ENCODE results near the gene PROSER3. TPM values are rescaled to one million over a fixed set of nuclear protein-coding genes. Genes with fewer than 3 reads are reported as not detected.

PROSER3 gene
- total RNA-seq, 1 donor from 2014 or later, result 41.7 TPM

GRCh38 chr19:35780717-35781116 lies 22.7 kb downstream of the PROSER3 start:
- Mint-ChIP-seq H3K27me3 (ENCODE audit: unreplicated experiment) (peaks cover 19% of the 10 kb centered on the region), H3K36me3 (ENCODE audit: unreplicated experiment) (peaks cover 8% of the 10 kb centered on the region), H3K4me3 (ENCODE audit: unreplicated experiment) (no peak overlapping the region), H3K4me1 (ENCODE audit: low read depth, unreplicated experiment) (peaks cover 15% of the 10 kb centered on the region), H3K27ac (ENCODE audit: unreplicated experiment) (no peak overlapping the region), H3K9me3 (ENCODE audit: unreplicated experiment) (peaks cover 10% of the 10 kb centered on the region)
- DNase-seq, result no peak
- TF ChIP-seq CTCF (IDR thresholded peaks at IDR 0.05; ENCODE audit: partially characterized antibody, unreplicated experiment), result no peak

GRCh38 chr19:35781650-35782049 lies 23.7 kb downstream of the PROSER3 start:
- Mint-ChIP-seq H3K9me3 (ENCODE audit: unreplicated experiment) (peaks cover 9% of the 10 kb centered on the region), H3K27me3 (ENCODE audit: unreplicated experiment) (peaks cover 15% of the 10 kb centered on the region), H3K4me3 (ENCODE audit: unreplicated experiment) (no peak overlapping the region), H3K27ac (ENCODE audit: unreplicated experiment) (no peak overlapping the region), H3K36me3 (ENCODE audit: unreplicated experiment) (peaks cover 10% of the 10 kb centered on the region), H3K4me1 (ENCODE audit: low read depth, unreplicated experiment) (peaks cover 13% of the 10 kb centered on the region)
- DNase-seq, result no peak
- no peak for TF ChIP-seq CTCF (IDR thresholded peaks at IDR 0.05; ENCODE audit: partially characterized antibody, unreplicated experiment)

GRCh38 chr19:35782589-35782988 lies 24.6 kb downstream of the PROSER3 start:
- Mint-ChIP-seq H3K27me3 (ENCODE audit: unreplicated experiment) (peaks cover 8% of the 10 kb centered on the region), H3K27ac (ENCODE audit: unreplicated experiment) (no peak overlapping the region), H3K4me3 (ENCODE audit: unreplicated experiment) (no peak overlapping the region), H3K9me3 (ENCODE audit: unreplicated experiment) (peaks cover 5% of the 10 kb centered on the region), H3K4me1 (ENCODE audit: low read depth, unreplicated experiment) (peaks cover 6% of the 10 kb centered on the region), H3K36me3 (ENCODE audit: unreplicated experiment) (peaks cover 5% of the 10 kb centered on the region)
- TF ChIP-seq CTCF (IDR thresholded peaks at IDR 0.05; ENCODE audit: partially characterized antibody, unreplicated experiment), result no peak
- no peak for DNase-seq

GRCh38 chr19:35783469-35784434 lies 25.8 kb downstream of the PROSER3 start:
- Mint-ChIP-seq H3K4me3 (ENCODE audit: unreplicated experiment) (no peak overlapping the region), H3K9me3 (ENCODE audit: unreplicated experiment) (peaks cover 7% of the 10 kb centered on the region), H3K36me3 (ENCODE audit: unreplicated experiment) (peaks cover 5% of the 10 kb centered on the region), H3K27me3 (ENCODE audit: unreplicated experiment) (peaks cover 10% of the 10 kb centered on the region), H3K27ac (ENCODE audit: unreplicated experiment) (no peak overlapping the region), H3K4me1 (ENCODE audit: low read depth, unreplicated experiment) (peaks cover 6% of the 10 kb centered on the region)
- DNase-seq, result no peak
- no peak for TF ChIP-seq CTCF (IDR thresholded peaks at IDR 0.05; ENCODE audit: partially characterized antibody, unreplicated experiment)

Measured in glutamatergic neuron (in vitro differentiated cells).